Endometrium (tissue), 2 donors: ENCODE data around the gene RNASEH1.
A peak's percentile ranks its signal among the peaks of the same experiment; 100 is the strongest.
"Not testable (repeated sequence)": the region's sequence is repeated elsewhere in the genome, so short reads cannot be mapped to it uniquely, and the experiment has no call there.

Source experiments
- FAIRE-seq: peaks from 2 replicates; lab custom pipeline; 2012; peaks lifted over from hg19 to GRCh38; lab: Jason Lieb, UNC
- donor health status: control.
- donor health status: control.

RNASEH1 gene

GRCh38 chr2:3589086-3589485, 31.0 kb upstream of the RNASEH1 start:
- FAIRE-seq: no peak

- no peak for FAIRE-seq
Measured at GRCh38 chr2:3588084-3588483, 30.0 kb upstream of the RNASEH1 start.

- FAIRE-seq: no peak
Measured at GRCh38 chr2:3587432-3587831, 29.3 kb upstream of the RNASEH1 start.

GRCh38 chr2:3587021-3587420, 28.9 kb upstream of the RNASEH1 start:
- FAIRE-seq: no peak

GRCh38 chr2:3586220-3586619, 28.1 kb upstream of the RNASEH1 start:
- FAIRE-seq: no peak

- peak; percentile 84 for FAIRE-seq
Measured at GRCh38 chr2:3585261-3586109, 27.4 kb upstream of the RNASEH1 start.

- FAIRE-seq: no peak
Measured at GRCh38 chr2:3584608-3585260, 26.6 kb upstream of the RNASEH1 start.

- FAIRE-seq: no peak
Measured at GRCh38 chr2:3584076-3584475, 25.9 kb upstream of the RNASEH1 start.

GRCh38 chr2:3581367-3582262, 23.5 kb upstream of the RNASEH1 start:
- no peak for FAIRE-seq

- no peak for FAIRE-seq
Measured at GRCh38 chr2:3580449-3580848, 22.3 kb upstream of the RNASEH1 start.

GRCh38 chr2:3578987-3579386, 20.9 kb upstream of the RNASEH1 start:
- FAIRE-seq: no peak

GRCh38 chr2:3576263-3576630, 18.1 kb upstream of the RNASEH1 start:
- not testable (repeated sequence) for FAIRE-seq

GRCh38 chr2:3575534-3576262, 17.6 kb upstream of the RNASEH1 start:
- no peak for FAIRE-seq

GRCh38 chr2:3574155-3574554, 16.0 kb upstream of the RNASEH1 start:
- no peak for FAIRE-seq

GRCh38 chr2:3572620-3573019, 14.5 kb upstream of the RNASEH1 start:
- no peak for FAIRE-seq

- FAIRE-seq: no peak
Measured at GRCh38 chr2:3571284-3571683, 13.2 kb upstream of the RNASEH1 start.

- not testable (repeated sequence) for FAIRE-seq
Measured at GRCh38 chr2:3569656-3570055, 11.5 kb upstream of the RNASEH1 start.

GRCh38 chr2:3566806-3567205, 8.7 kb upstream of the RNASEH1 start:
- FAIRE-seq: no peak

- FAIRE-seq: no peak
Measured at GRCh38 chr2:3565117-3565516, 7.0 kb upstream of the RNASEH1 start.

GRCh38 chr2:3563521-3563976, 5.4 kb upstream of the RNASEH1 start:
- FAIRE-seq: no peak

- no peak for FAIRE-seq
Measured at GRCh38 chr2:3557639-3558204, 411 bp downstream of the RNASEH1 start.

GRCh38 chr2:3553946-3554345, 4.2 kb downstream of the RNASEH1 start:
- FAIRE-seq: no peak
